ENCODE data around the gene CAPNS2.

CAPNS2 gene

DNA sequence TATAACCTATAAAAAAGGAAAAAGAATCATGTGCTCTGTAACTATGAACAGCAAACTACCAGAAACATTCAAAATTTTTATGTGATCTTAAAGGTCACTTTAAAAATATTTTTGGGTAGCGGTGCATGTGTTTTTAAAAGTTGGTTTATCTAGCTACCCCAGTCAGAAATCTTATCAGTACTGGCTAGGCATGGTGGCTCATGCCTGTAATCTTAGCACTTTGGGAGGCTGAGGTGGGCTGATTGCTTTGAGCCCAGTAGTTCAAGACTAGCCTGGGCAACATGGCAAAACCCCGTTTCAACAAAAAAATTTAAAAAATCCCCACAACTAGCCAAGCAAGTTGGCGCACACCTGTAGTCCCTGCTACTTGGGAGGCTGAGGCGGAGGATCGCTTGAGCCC lies 3.7 kb downstream of the CAPNS2 start:
- Histone ChIP-seq H3K4me3 (ENCODE audit: low read length) (no peak overlapping the region), H3K9me2 (replicated peaks; ENCODE audit: control insufficient read depth, low read length) (no peaks in the 10 kb centered on the region), H3K9me3 (ENCODE audit: control insufficient read depth, insufficient read depth, low read length) (no peaks in the 10 kb centered on the region), H3K36me3 (ENCODE audit: control insufficient read depth, low read length) (no peaks in the 10 kb centered on the region), H4K20me1 (ENCODE audit: control insufficient read depth, insufficient read depth, low read depth, low read length) (no peaks in the 10 kb centered on the region), H3K4me2 (ENCODE audit: low read length) (no peak overlapping the region), H3K27ac (ENCODE audit: low read depth, low read length) (no peak overlapping the region), H3K27me3 (ENCODE audit: control insufficient read depth, low read length) (peaks cover 2% of the 10 kb centered on the region; the same call in 1 of the 2 replicates), H3K4me1 (ENCODE audit: control insufficient read depth, low read length) (no peaks in the 10 kb centered on the region), H3K79me2 (ENCODE audit: control insufficient read depth, low read length) (no peaks in the 10 kb centered on the region), H3F3A (ENCODE audit: control insufficient read depth, insufficient read depth) (no peaks in the 10 kb centered on the region)
- no peak for TF ChIP-seq EZH2phosphoT487 (IDR thresholded peaks at IDR 0.05; ENCODE audit: borderline replicate concordance, low read length)
- TF ChIP-seq, protein P1, sequence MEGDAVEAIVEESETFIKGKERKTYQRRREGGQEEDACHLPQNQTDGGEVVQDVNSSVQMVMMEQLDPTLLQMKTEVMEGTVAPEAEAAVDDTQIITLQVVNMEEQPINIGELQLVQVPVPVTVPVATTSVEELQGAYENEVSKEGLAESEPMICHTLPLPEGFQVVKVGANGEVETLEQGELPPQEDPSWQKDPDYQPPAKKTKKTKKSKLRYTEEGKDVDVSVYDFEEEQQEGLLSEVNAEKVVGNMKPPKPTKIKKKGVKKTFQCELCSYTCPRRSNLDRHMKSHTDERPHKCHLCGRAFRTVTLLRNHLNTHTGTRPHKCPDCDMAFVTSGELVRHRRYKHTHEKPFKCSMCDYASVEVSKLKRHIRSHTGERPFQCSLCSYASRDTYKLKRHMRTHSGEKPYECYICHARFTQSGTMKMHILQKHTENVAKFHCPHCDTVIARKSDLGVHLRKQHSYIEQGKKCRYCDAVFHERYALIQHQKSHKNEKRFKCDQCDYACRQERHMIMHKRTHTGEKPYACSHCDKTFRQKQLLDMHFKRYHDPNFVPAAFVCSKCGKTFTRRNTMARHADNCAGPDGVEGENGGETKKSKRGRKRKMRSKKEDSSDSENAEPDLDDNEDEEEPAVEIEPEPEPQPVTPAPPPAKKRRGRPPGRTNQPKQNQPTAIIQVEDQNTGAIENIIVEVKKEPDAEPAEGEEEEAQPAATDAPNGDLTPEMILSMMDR (IDR thresholded peaks at IDR 0.05; ENCODE audit: low read depth, low read length, poor library complexity, severe bottlenecking) = no peak

DNA sequence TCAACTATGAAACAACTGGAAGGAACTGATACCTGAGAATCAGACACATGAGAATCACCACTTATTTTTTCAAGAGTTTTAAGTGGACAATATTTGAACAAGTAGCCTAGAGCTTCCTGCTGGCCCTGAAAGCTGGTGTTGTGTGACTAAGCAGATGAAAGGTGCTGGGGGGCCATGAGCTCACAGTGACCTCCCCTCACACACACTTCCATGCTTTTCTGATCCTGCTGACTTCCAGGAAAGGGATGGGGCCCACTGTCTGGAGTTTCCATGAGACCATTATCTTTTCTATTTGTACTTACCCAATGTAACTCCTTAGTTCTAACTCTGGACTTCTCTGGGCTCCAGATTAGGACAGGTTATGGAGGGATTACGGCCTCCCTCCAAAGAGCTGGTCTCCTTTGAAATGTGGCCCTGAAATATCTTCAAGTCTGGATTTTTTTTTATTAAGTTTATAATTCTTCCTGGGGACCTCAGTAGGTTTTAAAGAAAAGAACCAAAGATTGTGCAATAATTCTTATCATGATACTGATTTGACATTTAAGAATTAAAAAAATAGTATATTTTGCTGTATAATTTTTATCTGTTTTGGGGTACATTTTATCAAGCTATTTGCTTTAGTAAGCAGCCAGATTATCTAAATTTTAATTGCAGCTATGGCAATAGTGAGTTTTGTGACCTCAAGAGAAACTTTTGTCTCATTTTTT lies 4.9 kb downstream of the CAPNS2 start:
- no peaks in the 10 kb centered on the region for H3K4me1 ChIP-seq (ENCODE audit: control insufficient read depth, low read length)
- H4K20me1 ChIP-seq (ENCODE audit: control insufficient read depth, insufficient read depth, low read depth, low read length) = no peaks in the 10 kb centered on the region

DNA sequence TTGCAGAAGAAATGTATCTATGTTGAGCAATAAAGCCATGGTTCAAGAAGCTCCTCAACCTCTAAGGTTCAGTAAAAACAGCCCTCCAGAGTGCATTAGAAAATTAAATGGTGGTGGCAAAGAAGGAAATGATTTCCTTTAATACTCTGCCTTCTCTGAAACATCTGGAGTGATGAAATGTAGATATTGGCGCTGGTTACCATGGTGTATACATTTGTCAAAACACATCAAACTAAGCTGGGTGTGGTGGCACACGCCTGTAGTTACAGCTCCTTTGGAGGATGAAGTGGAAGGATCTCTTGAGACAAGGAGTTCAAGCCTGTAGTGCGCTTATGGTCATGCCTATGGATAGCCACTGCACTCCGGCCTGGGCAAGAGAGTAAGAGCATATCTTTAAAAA lies 6.0 kb downstream of the CAPNS2 start:
- no peaks in the 10 kb centered on the region for H4K20me1 ChIP-seq (ENCODE audit: control insufficient read depth, insufficient read depth, low read depth, low read length)
- no peaks in the 10 kb centered on the region for H3K4me1 ChIP-seq (ENCODE audit: control insufficient read depth, low read length)
- H3K27me3 ChIP-seq (ENCODE audit: control insufficient read depth, low read length) = peaks cover 3% of the 10 kb centered on the region; the same call in 1 of the 2 replicates
- no peaks in the 10 kb centered on the region for H3K36me3 ChIP-seq (ENCODE audit: control insufficient read depth, low read length)
- no peak overlapping the region for H3K4me2 ChIP-seq (ENCODE audit: low read length)
- no peaks in the 10 kb centered on the region for H3K9me3 ChIP-seq (ENCODE audit: control insufficient read depth, insufficient read depth, low read length)
- H3K4me3 ChIP-seq (ENCODE audit: low read length) = no peak overlapping the region
- no peaks in the 10 kb centered on the region for H3K79me2 ChIP-seq (ENCODE audit: control insufficient read depth, low read length)
- TF ChIP-seq, protein P1 (IDR thresholded peaks at IDR 0.05; ENCODE audit: low read depth, low read length, poor library complexity, severe bottlenecking) = no peak
- TF ChIP-seq EZH2phosphoT487 (IDR thresholded peaks at IDR 0.05; ENCODE audit: borderline replicate concordance, low read length) = no peak
- no peaks in the 10 kb centered on the region for H3F3A ChIP-seq (ENCODE audit: control insufficient read depth, insufficient read depth)
- H3K27ac ChIP-seq (ENCODE audit: low read depth, low read length) = no peak overlapping the region
- no peaks in the 10 kb centered on the region for H3K9me2 ChIP-seq (replicated peaks; ENCODE audit: control insufficient read depth, low read length)

More for the DNA sequence above, 4.9 kb downstream of the CAPNS2 start:
- peaks cover 3% of the 10 kb centered on the region; the same call in 1 of the 2 replicates for H3K27me3 ChIP-seq (ENCODE audit: control insufficient read depth, low read length)
- H3K27ac ChIP-seq (ENCODE audit: low read depth, low read length) = no peak overlapping the region
- H3F3A ChIP-seq (ENCODE audit: control insufficient read depth, insufficient read depth) = no peaks in the 10 kb centered on the region
- no peak overlapping the region for H3K4me2 ChIP-seq (ENCODE audit: low read length)
- no peaks in the 10 kb centered on the region for H3K36me3 ChIP-seq (ENCODE audit: control insufficient read depth, low read length)
- H3K79me2 ChIP-seq (ENCODE audit: control insufficient read depth, low read length) = no peaks in the 10 kb centered on the region
- H3K4me3 ChIP-seq (ENCODE audit: low read length) = no peak overlapping the region
- H3K9me2 ChIP-seq (replicated peaks; ENCODE audit: control insufficient read depth, low read length) = no peaks in the 10 kb centered on the region
- no peaks in the 10 kb centered on the region for H3K9me3 ChIP-seq (ENCODE audit: control insufficient read depth, insufficient read depth, low read length)
- TF ChIP-seq, protein P1 (IDR thresholded peaks at IDR 0.05; ENCODE audit: low read depth, low read length, poor library complexity, severe bottlenecking) = no peak
- TF ChIP-seq EZH2phosphoT487 (IDR thresholded peaks at IDR 0.05; ENCODE audit: borderline replicate concordance, low read length) = no peak

Measured in DOHH2 (cell line).